ENCODE results near the gene BSCL2.
"Not testable (repeated sequence)": the region's sequence is repeated elsewhere in the genome, so short reads cannot be mapped to it uniquely, and the experiment has no call there.

The BSCL2 gene

GRCh38 chr11:62707277-62707861 lies at the start of gene BSCL2, which contains the start of gene GNG3:
TSS of gene BSCL2 (minus strand) at chr11:62707424. CDS start at chr11:62707195, 229 bp downstream.
TSS of gene GNG3 (plus strand) at chr11:62707676. CDS start at chr11:62708296, 620 bp downstream.
- in situ Hi-C loops (cut with MboI; ENCODE audit: low sequenced_read_pairs), result no loop called here

- in situ Hi-C loops (cut with MboI; ENCODE audit: low sequenced_read_pairs), result no loop called here
These were observed 47.9 kb upstream of the BSCL2 start for GRCh38 chr11:62755086-62755615.

- in situ Hi-C loops (cut with MboI; ENCODE audit: low sequenced_read_pairs), result no loop called here
These were observed 46.7 kb upstream of the BSCL2 start, which contains the start of gene ZBTB3 for GRCh38 chr11:62753736-62754603. TSS of gene ZBTB3 (minus strand) at chr11:62754160. CDS start at chr11:62753664, 496 bp downstream.

- in situ Hi-C loops (cut with MboI; ENCODE audit: low sequenced_read_pairs), result no loop called here
These were observed 45.9 kb upstream of the BSCL2 start for GRCh38 chr11:62752994-62753735.

GRCh38 chr11:62752177-62752785 lies 45.1 kb upstream of the BSCL2 start:
- in situ Hi-C loops (cut with MboI; ENCODE audit: low sequenced_read_pairs), result no loop called here

- in situ Hi-C loops (cut with MboI; ENCODE audit: low sequenced_read_pairs), result not testable (repeated sequence)
These were observed 42.7 kb upstream of the BSCL2 start for GRCh38 chr11:62749931-62750330.

GRCh38 chr11:62747475-62748160 lies 40.4 kb upstream of the BSCL2 start:
- in situ Hi-C loops (cut with MboI; ENCODE audit: low sequenced_read_pairs), result no loop called here

- in situ Hi-C loops (cut with MboI; ENCODE audit: low sequenced_read_pairs), result no loop called here
These were observed 30.0 kb upstream of the BSCL2 start for GRCh38 chr11:62737196-62737595.

- in situ Hi-C loops (cut with MboI; ENCODE audit: low sequenced_read_pairs), result no loop called here
These were observed 25.6 kb upstream of the BSCL2 start for GRCh38 chr11:62732830-62733229.

GRCh38 chr11:62730076-62730475 lies 22.9 kb upstream of the BSCL2 start:
- in situ Hi-C loops (cut with MboI; ENCODE audit: low sequenced_read_pairs), result not testable (repeated sequence)

- in situ Hi-C loops (cut with MboI; ENCODE audit: low sequenced_read_pairs), result no loop called here
These were observed 21.2 kb upstream of the BSCL2 start, which contains the start of gene TTC9C for GRCh38 chr11:62728171-62728988. TSS of gene TTC9C (plus strand) at chr11:62728486. CDS start at chr11:62728849, 363 bp downstream.

GRCh38 chr11:62727872-62728170 lies 20.6 kb upstream of the BSCL2 start:
- in situ Hi-C loops (cut with MboI; ENCODE audit: low sequenced_read_pairs), result no loop called here

- in situ Hi-C loops (cut with MboI; ENCODE audit: low sequenced_read_pairs), result no loop called here
These were observed 20.1 kb upstream of the BSCL2 start, which contains the start of gene HNRNPUL2 for GRCh38 chr11:62727165-62727871. TSS of gene HNRNPUL2 (minus strand) at chr11:62727457. CDS start at chr11:62727156, 301 bp downstream.

- in situ Hi-C loops (cut with MboI; ENCODE audit: low sequenced_read_pairs), result no loop called here
These were observed 19.6 kb upstream of the BSCL2 start for GRCh38 chr11:62726915-62727164.

GRCh38 chr11:62726156-62726914 lies 19.1 kb upstream of the BSCL2 start:
- in situ Hi-C loops (cut with MboI; ENCODE audit: low sequenced_read_pairs), result no loop called here

GRCh38 chr11:62725646-62726045 lies 18.4 kb upstream of the BSCL2 start:
- in situ Hi-C loops (cut with MboI; ENCODE audit: low sequenced_read_pairs), result no loop called here

GRCh38 chr11:62724171-62724570 lies 16.9 kb upstream of the BSCL2 start:
- in situ Hi-C loops (cut with MboI; ENCODE audit: low sequenced_read_pairs), result no loop called here

GRCh38 chr11:62721994-62722393 lies 14.8 kb upstream of the BSCL2 start:
- in situ Hi-C loops (cut with MboI; ENCODE audit: low sequenced_read_pairs), result no loop called here
